K562 (cell line): ENCODE results near the gene ARID5B. TPM values are rescaled to one million over a fixed set of nuclear protein-coding genes. Genes with fewer than 3 reads are reported as not detected.

ENCODE experiments used
- ATAC-seq: fragments of 200-7000 bp; cut with Tn5 transposase; 3 replicates; pipeline ENCODE4 v1.9.1; 2020; ENCODE audit warnings: moderate library complexity
- BruUV-seq: library from RNA; stranded (reverse); fragments of 400-500 nt; replicated peaks from 2 replicates; lab custom pipeline; 2021; lab: Mats Ljungman, UMichigan
- CTCF ChIA-PET: fragments of 300-600 bp; formaldehyde crosslinking; extraction: SDS; loops from one replicate; lab custom pipeline; 2021; ENCODE audit warnings: low intra/inter-chr PET ratio; lab: Yijun Ruan, JAX
- POLR2A ChIA-PET: fragments of 300-600, 350-650 bp; sonication (Branson Sonifier 250); formaldehyde crosslinking; extraction: SDS; loops from one replicate; lab custom pipeline; 2021; ENCODE audit warnings: antibody characterized with exemption, inconsistent platforms; lab: Yijun Ruan, JAX
- DNase-seq, 4 experiments: peaks; one replicate each; pipeline versions ENCODE4 v3.0.0 to v3.0.0-alpha.2; 2011 to 2018; ENCODE audit warnings: low spot score in 3 of 4, mixed read lengths in 3 of 4; ENCODE audit errors: extremely low read depth in 1 of 4
- FAIRE-seq: peaks from 2 replicates; lab custom pipeline; 2011; peaks lifted over from hg19 to GRCh38; lab: Jason Lieb, UNC
- H2AFZ ChIP-seq: 2 replicates; pipeline ENCODE4 v1.6.0; 2011; ENCODE audit warnings: low read depth, low read length, control low read depth, inconsistent platforms
- H3K27ac ChIP-seq: fragments of 200-600 bp; 3 replicates; pipeline ENCODE4 v1.8.0; 2011; ENCODE audit warnings: low read depth, mild to moderate bottlenecking, control low read depth, inconsistent platforms, low read length, moderate library complexity, mixed read lengths; ENCODE audit errors: extremely low read depth
- H3K27me3 ChIP-seq, 2 experiments: fragments of 300-600 bp in 1 of 2; 2 replicates in 1 of 2; 3 replicates in 1 of 2; pipeline versions ENCODE4 v1.6.0 to v1.8.0; 2011; ENCODE audit warnings: inconsistent platforms in 2 of 2, low read length in 2 of 2, mild to moderate bottlenecking in 1 of 2, mixed read lengths in 1 of 2, moderate library complexity in 1 of 2; ENCODE audit not compliant: control insufficient read depth in 2 of 2, insufficient read depth in 2 of 2
- H3K36me3 ChIP-seq: fragments of 300-600 bp; 3 replicates; pipeline ENCODE4 v1.8.0; 2011; ENCODE audit warnings: mild to moderate bottlenecking, low read length, inconsistent platforms; ENCODE audit not compliant: control insufficient read depth, insufficient read depth
- H3K4me1 ChIP-seq, 2 experiments: fragments of 200-600 bp in 1 of 2; replicated peaks in 1 of 2; 2 replicates in 1 of 2; 3 replicates in 1 of 2; pipeline versions ENCODE4 v1.5.1 to v1.8.0; 2011; ENCODE audit warnings: inconsistent platforms in 2 of 2, low read length in 2 of 2, mild to moderate bottlenecking in 1 of 2, mixed read lengths in 1 of 2, moderate library complexity in 1 of 2; ENCODE audit not compliant: control insufficient read depth in 2 of 2, insufficient read depth in 2 of 2
- H3K4me2 ChIP-seq: 2 replicates; pipeline ENCODE4 v1.6.1; 2011; ENCODE audit warnings: low read length, control low read depth, inconsistent platforms, mixed read lengths; ENCODE audit not compliant: insufficient read depth
- H3K4me3 ChIP-seq: fragments of 200-600 bp; sonication (generic), shearing (Covaris generic); 2 replicates; pipeline ENCODE4 v1.5.1; 2016; ENCODE audit warnings: control low read depth, inconsistent platforms
- H3K79me2 ChIP-seq: fragments of 200-600 bp; 3 replicates; pipeline ENCODE4 v1.8.0; 2011; ENCODE audit warnings: low read length, inconsistent platforms; ENCODE audit not compliant: control insufficient read depth, insufficient read depth
- H3K9ac ChIP-seq, 2 experiments: 2 replicates each; pipeline versions ENCODE4 v1.6.0 to v1.6.1; 2011; ENCODE audit warnings: low read depth in 2 of 2, low read length in 2 of 2, control low read depth in 1 of 2, inconsistent platforms in 1 of 2, mild to moderate bottlenecking in 1 of 2, mixed read lengths in 1 of 2; ENCODE audit not compliant: insufficient read depth in 1 of 2
- H3K9me1 ChIP-seq: one replicate; pipeline ENCODE4 v1.6.0; 2011; ENCODE audit warnings: inconsistent platforms, mild to moderate bottlenecking, low read length, moderate library complexity; ENCODE audit not compliant: control insufficient read depth, insufficient read depth
- H3K9me3 ChIP-seq: replicated peaks from 2 replicates; pipeline ENCODE4 v1.5.1; 2011; ENCODE audit warnings: low read depth, low read length, inconsistent platforms; ENCODE audit not compliant: control insufficient read depth, insufficient read depth
- H4K20me1 ChIP-seq: replicated peaks from 2 replicates; pipeline ENCODE4 v1.6.1; 2011; ENCODE audit warnings: low read length, inconsistent platforms, mixed read lengths; ENCODE audit not compliant: control insufficient read depth, insufficient read depth
- JUN ChIP-seq, 2 experiments: sonication (generic) in 1 of 2; formaldehyde crosslinking in 1 of 2; IDR thresholded peaks; 2 replicates each; pipeline versions ENCODE4 v1.6.1 to v1.8.0; 2012 to 2022; ENCODE audit warnings: borderline replicate concordance in 2 of 2, mild to moderate bottlenecking in 2 of 2, improper control_type of control experiment in 1 of 2, low read depth in 1 of 2, low read length in 1 of 2, missing genetic modification reagents in 1 of 2
- PML ChIP-seq: IDR thresholded peaks from 2 replicates; pipeline ENCODE4 v1.6.1; 2012; ENCODE audit warnings: low read length, inconsistent platforms
- SUPT5H ChIP-seq: fragments of 450-650 bp; IDR thresholded peaks from 2 replicates; pipeline ENCODE4 v1.6.1; 2016
- WGBS: fragments of 100-300 bp; shearing (Covaris generic); methylation state at CpG from one replicate; pipeline ENCODE4 v1.1.6; 2016; ENCODE audit warnings: low coverage, mixed read lengths; ENCODE audit not compliant: insufficient coverage; ENCODE audit errors: missing lambda C conversion rate; 5-methylcytosine and 5-hydroxymethylcytosine counted together
- in situ Hi-C: fragments of 300-500 bp; cut with MboI; formaldehyde crosslinking; loops from 4 replicates; pipeline ENCODE4 v1.15.0; 2018; ENCODE audit warnings: inconsistent platforms, mixed read lengths
- intact Hi-C: fragments of 100-400 bp; cut with micrococcal nuclease; formaldehyde crosslinking; loops from 2 replicates; pipeline ENCODE4 v1.14.2; 2022
- polyA plus RNA-seq, 8 experiments: library from polyadenylated mRNA; depleted of rRNA in 4 of 8; stranded (reverse) in 5 of 8; unstranded in 3 of 8; fragments of >200 nt; fragmentation: Nextera tagmentation in 2 of 8; fragmentation: Illumina TruSeq in 1 of 8; extraction: Ambion mirVana in 2 of 8; extraction: Trizol in 1 of 8; gene quantifications; 2 replicates each; pipeline versions ENCODE4 v1.2.1 to v1.2.3, GENCODE V29; 2011 to 2014; ENCODE audit warnings: inconsistent platforms in 1 of 8, missing spikeins in 1 of 8
- total RNA-seq, 7 experiments: library from RNA; depleted of rRNA in 6 of 7; stranded (reverse); fragments of >200 nt in 6 of 7; fragmentation: Illumina TruSeq in 2 of 7; extraction: Trizol in 2 of 7; gene quantifications; 2 replicates each; pipeline versions ENCODE4 v1.2.1 to v1.2.3, GENCODE V29; 2011 to 2021; ENCODE audit warnings: low replicate concordance in 1 of 7
- TF ChIP-seq, protein P1 (sequence below): fragments of 450-650 bp; formaldehyde crosslinking; IDR thresholded peaks from 2 replicates; pipeline ENCODE4 v1.4.0; 2022; ENCODE audit warnings: missing genetic modification characterization
- TF ChIP-seq, protein P2 (sequence below): fragments of 250-450 bp; sonication (Bioruptor Pico); IDR thresholded peaks from 2 replicates; pipeline ENCODE4 v1.4.0; 2020
- TF ChIP-seq, protein P3 (sequence below): sonication (generic); formaldehyde crosslinking; IDR thresholded peaks from 2 replicates; pipeline ENCODE4 v1.8.0; 2022; ENCODE audit warnings: mild to moderate bottlenecking, missing genetic modification reagents

ARID5B gene
- total and polyA plus RNA-seq, 9 of the 15 experiments (the other 6 are each of a cell fraction or from before 2014, with no cell fraction given), result 0.48 to 1.6 (median 0.80) TPM

DNA sequence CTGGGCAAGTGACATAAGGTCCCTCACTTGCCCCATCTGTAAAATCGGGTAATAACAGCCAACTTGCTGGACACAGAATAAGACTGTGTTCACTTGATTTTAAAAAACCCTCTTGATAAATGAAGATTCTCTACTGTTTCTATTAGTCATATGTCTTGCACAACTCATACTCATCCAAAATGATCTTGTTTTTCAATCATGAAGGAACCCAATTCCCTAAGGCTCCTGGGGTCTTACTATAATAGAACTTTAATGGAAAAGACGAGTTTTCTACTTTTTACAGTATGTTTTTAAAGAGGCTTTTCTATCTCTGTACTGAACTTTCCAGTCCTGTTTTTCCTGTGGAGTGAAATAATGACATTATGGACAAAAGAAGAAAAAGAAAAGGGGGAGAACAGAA, 103.8 kb downstream of the ARID5B start:
- H3K36me3 ChIP-seq, result no peaks in the 10 kb centered on the region
- ATAC-seq (no peak), DNase-seq (no peak), FAIRE-seq (no peak)
- H3K79me2 ChIP-seq, result no peaks in the 10 kb centered on the region
- in situ Hi-C loops (no loop called here), intact Hi-C loops (no loop called here)
- H3K4me2 ChIP-seq, result no peak overlapping the region
- no peaks in the 10 kb centered on the region; a peak in 1 of 5 replicates for H3K27me3 ChIP-seq
- H3K9me3 ChIP-seq, result no peaks in the 10 kb centered on the region
- WGBS, result 0% methylated on average over 2 of the region's 2 CpGs
- H3K27ac ChIP-seq, result no peak overlapping the region
- no peaks in the 10 kb centered on the region for H3K4me1 ChIP-seq
- TF ChIP-seq JUN (IDR thresholded peaks at IDR 0.05; ENCODE audit: borderline replicate concordance, low read depth, low read length) (no peak), JUN (CRISPR knock-in tag; IDR thresholded peaks at IDR 0.05; ENCODE audit: borderline replicate concordance) (no peak), PML (no peak), SUPT5H (no peak)
- TF ChIP-seq, protein P1, sequence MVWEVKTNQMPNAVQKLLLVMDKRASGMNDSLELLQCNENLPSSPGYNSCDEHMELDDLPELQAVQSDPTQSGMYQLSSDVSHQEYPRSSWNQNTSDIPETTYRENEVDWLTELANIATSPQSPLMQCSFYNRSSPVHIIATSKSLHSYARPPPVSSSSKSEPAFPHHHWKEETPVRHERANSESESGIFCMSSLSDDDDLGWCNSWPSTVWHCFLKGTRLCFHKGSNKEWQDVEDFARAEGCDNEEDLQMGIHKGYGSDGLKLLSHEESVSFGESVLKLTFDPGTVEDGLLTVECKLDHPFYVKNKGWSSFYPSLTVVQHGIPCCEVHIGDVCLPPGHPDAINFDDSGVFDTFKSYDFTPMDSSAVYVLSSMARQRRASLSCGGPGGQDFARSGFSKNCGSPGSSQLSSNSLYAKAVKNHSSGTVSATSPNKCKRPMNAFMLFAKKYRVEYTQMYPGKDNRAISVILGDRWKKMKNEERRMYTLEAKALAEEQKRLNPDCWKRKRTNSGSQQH (CRISPR knock-in tag), result no peak
- TF ChIP-seq, protein P2, sequence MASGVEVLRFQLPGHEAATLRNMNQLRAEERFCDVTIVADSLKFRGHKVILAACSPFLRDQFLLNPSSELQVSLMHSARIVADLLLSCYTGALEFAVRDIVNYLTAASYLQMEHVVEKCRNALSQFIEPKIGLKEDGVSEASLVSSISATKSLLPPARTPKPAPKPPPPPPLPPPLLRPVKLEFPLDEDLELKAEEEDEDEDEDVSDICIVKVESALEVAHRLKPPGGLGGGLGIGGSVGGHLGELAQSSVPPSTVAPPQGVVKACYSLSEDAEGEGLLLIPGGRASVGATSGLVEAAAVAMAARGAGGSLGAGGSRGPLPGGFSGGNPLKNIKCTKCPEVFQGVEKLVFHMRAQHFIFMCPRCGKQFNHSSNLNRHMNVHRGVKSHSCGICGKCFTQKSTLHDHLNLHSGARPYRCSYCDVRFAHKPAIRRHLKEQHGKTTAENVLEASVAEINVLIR (CRISPR knock-in tag), result no peak
- TF ChIP-seq, protein P3, sequence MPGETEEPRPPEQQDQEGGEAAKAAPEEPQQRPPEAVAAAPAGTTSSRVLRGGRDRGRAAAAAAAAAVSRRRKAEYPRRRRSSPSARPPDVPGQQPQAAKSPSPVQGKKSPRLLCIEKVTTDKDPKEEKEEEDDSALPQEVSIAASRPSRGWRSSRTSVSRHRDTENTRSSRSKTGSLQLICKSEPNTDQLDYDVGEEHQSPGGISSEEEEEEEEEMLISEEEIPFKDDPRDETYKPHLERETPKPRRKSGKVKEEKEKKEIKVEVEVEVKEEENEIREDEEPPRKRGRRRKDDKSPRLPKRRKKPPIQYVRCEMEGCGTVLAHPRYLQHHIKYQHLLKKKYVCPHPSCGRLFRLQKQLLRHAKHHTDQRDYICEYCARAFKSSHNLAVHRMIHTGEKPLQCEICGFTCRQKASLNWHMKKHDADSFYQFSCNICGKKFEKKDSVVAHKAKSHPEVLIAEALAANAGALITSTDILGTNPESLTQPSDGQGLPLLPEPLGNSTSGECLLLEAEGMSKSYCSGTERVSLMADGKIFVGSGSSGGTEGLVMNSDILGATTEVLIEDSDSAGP (CRISPR knock-in tag), result no peak
- no peak overlapping the region for H2AFZ ChIP-seq
- no TSS peak for BruUV-seq
- H4K20me1 ChIP-seq, result no peaks in the 10 kb centered on the region
- POLR2A ChIA-PET, result no interaction called here
- H3K9me1 ChIP-seq, result no peaks in the 10 kb centered on the region
- no peak overlapping the region for H3K4me3 ChIP-seq
- CTCF ChIA-PET, result no interaction called here
- no peak overlapping the region for H3K9ac ChIP-seq
